ENCODE measurements around the gene AURKAIP1.

Gene AURKAIP1

DNA sequence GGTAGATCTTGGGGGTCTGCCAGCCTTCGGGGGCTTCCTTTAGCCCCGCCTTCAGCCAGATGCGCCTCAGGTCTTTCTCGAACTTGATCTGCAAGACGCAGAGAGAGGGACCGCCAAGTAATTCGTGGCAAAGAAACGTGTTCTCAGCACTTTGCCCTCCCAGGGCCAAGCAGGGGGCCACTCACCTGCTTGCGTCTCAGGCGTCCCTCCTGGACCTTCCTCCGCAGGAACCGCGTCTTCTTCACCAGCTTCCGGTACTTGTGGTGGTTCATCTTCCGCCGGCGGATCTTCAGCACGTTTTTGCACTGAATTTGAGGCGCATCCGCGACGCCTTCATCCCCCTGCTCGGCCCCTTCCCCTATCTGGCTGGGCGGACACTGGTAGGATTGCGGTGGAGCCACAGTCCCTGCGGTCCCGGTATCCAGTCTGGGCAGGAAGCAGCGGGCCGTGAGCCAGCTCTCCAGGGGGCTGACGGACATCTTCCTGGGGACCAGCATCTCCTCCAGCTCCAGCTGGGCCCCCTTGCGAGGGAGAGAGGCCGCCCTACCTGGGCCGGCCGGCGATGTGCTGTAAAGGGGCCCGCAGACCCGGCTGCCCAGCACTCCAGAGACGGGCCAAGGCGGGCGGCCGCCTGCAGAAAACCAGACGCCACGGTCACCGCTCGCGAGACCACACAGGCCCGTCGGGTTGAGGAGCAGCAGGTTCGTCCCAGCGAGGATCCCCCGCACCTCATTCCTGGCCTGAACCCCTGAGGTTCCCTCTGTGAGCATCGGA is 1.0 kb downstream of the AURKAIP1 start:
- TF ChIP-seq, protein P1, sequence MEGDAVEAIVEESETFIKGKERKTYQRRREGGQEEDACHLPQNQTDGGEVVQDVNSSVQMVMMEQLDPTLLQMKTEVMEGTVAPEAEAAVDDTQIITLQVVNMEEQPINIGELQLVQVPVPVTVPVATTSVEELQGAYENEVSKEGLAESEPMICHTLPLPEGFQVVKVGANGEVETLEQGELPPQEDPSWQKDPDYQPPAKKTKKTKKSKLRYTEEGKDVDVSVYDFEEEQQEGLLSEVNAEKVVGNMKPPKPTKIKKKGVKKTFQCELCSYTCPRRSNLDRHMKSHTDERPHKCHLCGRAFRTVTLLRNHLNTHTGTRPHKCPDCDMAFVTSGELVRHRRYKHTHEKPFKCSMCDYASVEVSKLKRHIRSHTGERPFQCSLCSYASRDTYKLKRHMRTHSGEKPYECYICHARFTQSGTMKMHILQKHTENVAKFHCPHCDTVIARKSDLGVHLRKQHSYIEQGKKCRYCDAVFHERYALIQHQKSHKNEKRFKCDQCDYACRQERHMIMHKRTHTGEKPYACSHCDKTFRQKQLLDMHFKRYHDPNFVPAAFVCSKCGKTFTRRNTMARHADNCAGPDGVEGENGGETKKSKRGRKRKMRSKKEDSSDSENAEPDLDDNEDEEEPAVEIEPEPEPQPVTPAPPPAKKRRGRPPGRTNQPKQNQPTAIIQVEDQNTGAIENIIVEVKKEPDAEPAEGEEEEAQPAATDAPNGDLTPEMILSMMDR (IDR thresholded peaks at IDR 0.05; ENCODE audit: insufficient read depth, low read length): no peak
- TF ChIP-seq POLR2AphosphoS5 (IDR thresholded peaks at IDR 0.05; ENCODE audit: low read depth) (no peak), SPI1 (IDR thresholded peaks at IDR 0.05; ENCODE audit: borderline replicate concordance, low read depth) (no peak), GABPA (IDR thresholded peaks at IDR 0.05; ENCODE audit: low read depth) (no peak)
- TF ChIP-seq, protein P2, sequence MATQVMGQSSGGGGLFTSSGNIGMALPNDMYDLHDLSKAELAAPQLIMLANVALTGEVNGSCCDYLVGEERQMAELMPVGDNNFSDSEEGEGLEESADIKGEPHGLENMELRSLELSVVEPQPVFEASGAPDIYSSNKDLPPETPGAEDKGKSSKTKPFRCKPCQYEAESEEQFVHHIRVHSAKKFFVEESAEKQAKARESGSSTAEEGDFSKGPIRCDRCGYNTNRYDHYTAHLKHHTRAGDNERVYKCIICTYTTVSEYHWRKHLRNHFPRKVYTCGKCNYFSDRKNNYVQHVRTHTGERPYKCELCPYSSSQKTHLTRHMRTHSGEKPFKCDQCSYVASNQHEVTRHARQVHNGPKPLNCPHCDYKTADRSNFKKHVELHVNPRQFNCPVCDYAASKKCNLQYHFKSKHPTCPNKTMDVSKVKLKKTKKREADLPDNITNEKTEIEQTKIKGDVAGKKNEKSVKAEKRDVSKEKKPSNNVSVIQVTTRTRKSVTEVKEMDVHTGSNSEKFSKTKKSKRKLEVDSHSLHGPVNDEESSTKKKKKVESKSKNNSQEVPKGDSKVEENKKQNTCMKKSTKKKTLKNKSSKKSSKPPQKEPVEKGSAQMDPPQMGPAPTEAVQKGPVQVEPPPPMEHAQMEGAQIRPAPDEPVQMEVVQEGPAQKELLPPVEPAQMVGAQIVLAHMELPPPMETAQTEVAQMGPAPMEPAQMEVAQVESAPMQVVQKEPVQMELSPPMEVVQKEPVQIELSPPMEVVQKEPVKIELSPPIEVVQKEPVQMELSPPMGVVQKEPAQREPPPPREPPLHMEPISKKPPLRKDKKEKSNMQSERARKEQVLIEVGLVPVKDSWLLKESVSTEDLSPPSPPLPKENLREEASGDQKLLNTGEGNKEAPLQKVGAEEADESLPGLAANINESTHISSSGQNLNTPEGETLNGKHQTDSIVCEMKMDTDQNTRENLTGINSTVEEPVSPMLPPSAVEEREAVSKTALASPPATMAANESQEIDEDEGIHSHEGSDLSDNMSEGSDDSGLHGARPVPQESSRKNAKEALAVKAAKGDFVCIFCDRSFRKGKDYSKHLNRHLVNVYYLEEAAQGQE (IDR thresholded peaks at IDR 0.05; ENCODE audit: insufficient replicate concordance, low read depth): no peak
- H3K27ac ChIP-seq (replicated peaks): peak overlapping the region; percentile 91
- DNase-seq (ENCODE audit: low read depth in 1 of 2, low spot score in 1 of 2): no peak
- no peaks in the 10 kb centered on the region for H3K27me3 ChIP-seq (ENCODE audit: insufficient read depth, poor library complexity, severe bottlenecking)
- peak overlapping the region; percentile 98 for H3K4me3 ChIP-seq (replicated peaks; ENCODE audit: insufficient read depth, low read length)

DNA sequence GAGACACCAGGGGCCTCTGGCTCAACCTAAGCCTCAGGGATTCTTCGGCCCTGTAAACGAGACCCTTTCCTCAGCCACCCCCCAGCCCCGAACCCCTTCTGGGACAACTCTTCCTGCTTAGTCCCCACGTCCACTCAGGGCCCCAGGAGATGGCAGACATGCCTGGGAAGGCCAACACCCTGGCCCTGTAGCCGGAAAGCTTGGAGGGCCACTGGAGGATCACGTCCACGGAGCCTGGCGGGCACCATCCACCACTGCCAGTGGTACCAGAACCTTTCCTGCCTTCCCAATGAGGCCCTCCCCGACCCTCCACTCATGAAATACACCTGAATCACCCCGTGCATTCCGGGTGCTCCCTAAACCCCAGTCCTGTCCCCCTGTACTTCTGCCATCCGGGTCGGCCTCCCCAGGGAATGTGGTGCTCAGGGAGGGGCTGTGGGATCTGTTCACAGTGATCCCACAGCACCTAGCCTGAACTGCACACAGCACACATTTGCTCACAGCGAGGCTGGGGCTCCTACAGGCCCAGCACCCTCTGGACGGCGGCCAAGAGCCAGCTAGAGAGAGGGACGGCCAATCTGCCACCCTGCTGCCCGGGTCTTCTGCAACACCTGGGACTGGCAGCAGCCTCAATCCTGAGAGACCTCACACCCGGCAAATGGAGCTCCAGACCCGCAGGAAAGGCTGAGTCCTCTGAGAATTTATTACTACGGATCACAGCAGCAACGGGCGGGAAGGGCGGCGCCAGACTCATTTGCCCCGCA is 1.8 kb downstream of the AURKAIP1 start:
- no peak overlapping the region for H3K4me3 ChIP-seq (replicated peaks; ENCODE audit: insufficient read depth, low read length)
- DNase-seq (ENCODE audit: low read depth in 1 of 2, low spot score in 1 of 2): no peak
- H3K27me3 ChIP-seq (ENCODE audit: insufficient read depth, poor library complexity, severe bottlenecking): no peaks in the 10 kb centered on the region
- no peak overlapping the region for H3K27ac ChIP-seq (replicated peaks)
- TF ChIP-seq SPI1 (IDR thresholded peaks at IDR 0.05; ENCODE audit: borderline replicate concordance, low read depth): no peak
- no peak for TF ChIP-seq GABPA (IDR thresholded peaks at IDR 0.05; ENCODE audit: low read depth)
- TF ChIP-seq POLR2AphosphoS5 (IDR thresholded peaks at IDR 0.05; ENCODE audit: low read depth): no peak
- TF ChIP-seq, protein P1 (IDR thresholded peaks at IDR 0.05; ENCODE audit: insufficient read depth, low read length): no peak
- TF ChIP-seq, protein P2 (IDR thresholded peaks at IDR 0.05; ENCODE audit: insufficient replicate concordance, low read depth): no peak

DNA sequence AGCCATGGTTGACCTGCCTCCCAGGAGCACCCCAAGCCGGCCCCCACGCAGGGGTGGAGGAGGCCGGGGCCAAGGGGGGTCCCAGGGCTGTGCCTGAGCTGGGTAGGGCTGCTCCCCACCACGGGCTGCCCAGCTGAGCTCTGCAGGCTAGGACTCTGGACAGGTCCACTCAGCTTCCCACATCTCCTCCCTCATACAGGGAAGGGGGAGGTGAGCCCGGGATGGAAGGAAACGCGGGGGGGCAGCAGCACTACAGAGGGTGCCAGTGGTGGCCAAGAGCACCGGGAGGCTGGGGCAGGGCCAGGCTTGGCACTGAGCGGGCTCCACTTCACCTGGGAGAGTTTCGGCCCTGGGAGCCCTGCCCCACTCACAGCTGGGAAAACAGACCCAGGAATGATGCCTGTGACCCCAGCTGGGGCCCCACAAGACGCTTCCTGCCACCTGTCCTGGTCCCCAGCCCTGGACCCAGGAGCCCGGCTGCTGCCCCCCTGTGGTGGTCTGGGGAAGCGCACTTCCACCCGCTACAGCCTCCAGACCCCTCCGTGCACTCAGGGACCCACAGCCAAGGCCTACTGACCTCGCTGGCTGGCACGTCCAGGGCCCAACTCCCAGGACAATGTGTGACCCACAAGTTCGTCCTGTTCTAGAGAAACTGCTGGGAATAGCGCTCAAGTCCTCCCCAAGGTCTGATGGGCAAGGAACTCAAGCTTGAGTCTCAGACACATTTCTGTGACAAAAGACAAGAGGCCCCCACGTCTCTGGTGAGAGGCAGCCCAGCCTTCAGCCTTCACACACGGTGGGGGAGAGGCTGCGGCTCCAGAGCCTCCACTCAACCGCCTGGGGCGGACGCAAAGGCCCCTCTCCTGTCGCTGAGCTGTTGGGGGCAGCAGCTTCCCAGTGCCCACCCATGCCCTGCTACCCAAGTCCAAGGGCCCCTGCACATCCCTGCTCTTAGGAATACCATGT is 3.0 kb downstream of the AURKAIP1 start:
- no peak for TF ChIP-seq POLR2AphosphoS5 (IDR thresholded peaks at IDR 0.05; ENCODE audit: low read depth)
- TF ChIP-seq, protein P1 (IDR thresholded peaks at IDR 0.05; ENCODE audit: insufficient read depth, low read length): peak; percentile 85
- H3K27me3 ChIP-seq (ENCODE audit: insufficient read depth, poor library complexity, severe bottlenecking): no peaks in the 10 kb centered on the region
- DNase-seq (ENCODE audit: low read depth in 1 of 2, low spot score in 1 of 2): peak; percentile 54 to 61
- H3K27ac ChIP-seq (replicated peaks): no peak overlapping the region
- peak overlapping the region; percentile 14 for H3K4me3 ChIP-seq (replicated peaks; ENCODE audit: insufficient read depth, low read length)

All from HL-60 (cell line).